Uterus (tissue), 2 donors: ENCODE results near the gene XPC.

ENCODE experiments used
- POLR2A ChIP-seq, 2 donors: fragments of 450-650 bp; IDR thresholded peaks; one replicate each; pipeline ENCODE4 v1.6.1; 2016; ENCODE audit warnings: antibody characterized with exemption in 2 of 2, mild to moderate bottlenecking in 1 of 2, moderate library complexity in 1 of 2
- TF ChIP-seq, protein P1 (sequence below), 4 experiments: fragments of 200-600 bp in 2 of 4; fragments of 450-650 bp in 2 of 4; sonication (generic) in 2 of 4; IDR thresholded peaks; one replicate each; pipeline ENCODE4 v1.5.1; 2016 to 2019; ENCODE audit warnings: antibody characterized with exemption in 4 of 4, mild to moderate bottlenecking in 2 of 4, moderate library complexity in 1 of 4

DNA sequence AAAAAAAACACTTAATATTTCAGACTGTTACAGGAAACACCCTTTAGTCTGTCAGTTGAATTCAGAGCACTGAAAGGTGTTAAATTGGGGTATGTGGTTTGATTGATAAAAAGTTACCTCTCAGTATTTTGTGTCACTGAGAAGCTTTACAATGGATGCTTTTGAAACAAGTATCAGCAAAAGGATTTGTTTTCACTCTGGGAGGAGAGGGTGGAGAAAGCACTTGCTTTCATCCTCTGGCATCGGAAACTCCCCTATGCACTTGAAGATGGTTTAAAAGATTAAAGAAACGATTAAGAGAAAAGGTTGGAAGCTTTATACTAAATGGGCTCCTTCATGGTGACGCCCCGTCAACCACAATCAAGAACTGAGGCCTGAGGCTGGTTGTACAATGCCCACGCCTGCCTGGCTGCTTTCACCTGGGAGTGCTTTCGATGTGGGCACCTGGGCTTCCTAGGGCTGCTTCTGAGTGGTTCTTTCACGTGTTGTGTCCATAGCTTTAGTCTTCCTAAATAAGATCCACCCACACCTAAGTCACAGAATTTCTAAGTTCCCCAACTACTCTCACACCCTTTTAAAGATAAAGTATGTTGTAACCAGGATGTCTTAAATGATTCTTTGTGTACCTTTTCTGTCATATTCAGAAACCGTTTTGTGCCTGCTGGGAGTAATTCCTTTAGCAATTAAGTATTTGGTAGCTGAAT, 35.7 kb downstream of the XPC start:
- TF ChIP-seq, protein P1, sequence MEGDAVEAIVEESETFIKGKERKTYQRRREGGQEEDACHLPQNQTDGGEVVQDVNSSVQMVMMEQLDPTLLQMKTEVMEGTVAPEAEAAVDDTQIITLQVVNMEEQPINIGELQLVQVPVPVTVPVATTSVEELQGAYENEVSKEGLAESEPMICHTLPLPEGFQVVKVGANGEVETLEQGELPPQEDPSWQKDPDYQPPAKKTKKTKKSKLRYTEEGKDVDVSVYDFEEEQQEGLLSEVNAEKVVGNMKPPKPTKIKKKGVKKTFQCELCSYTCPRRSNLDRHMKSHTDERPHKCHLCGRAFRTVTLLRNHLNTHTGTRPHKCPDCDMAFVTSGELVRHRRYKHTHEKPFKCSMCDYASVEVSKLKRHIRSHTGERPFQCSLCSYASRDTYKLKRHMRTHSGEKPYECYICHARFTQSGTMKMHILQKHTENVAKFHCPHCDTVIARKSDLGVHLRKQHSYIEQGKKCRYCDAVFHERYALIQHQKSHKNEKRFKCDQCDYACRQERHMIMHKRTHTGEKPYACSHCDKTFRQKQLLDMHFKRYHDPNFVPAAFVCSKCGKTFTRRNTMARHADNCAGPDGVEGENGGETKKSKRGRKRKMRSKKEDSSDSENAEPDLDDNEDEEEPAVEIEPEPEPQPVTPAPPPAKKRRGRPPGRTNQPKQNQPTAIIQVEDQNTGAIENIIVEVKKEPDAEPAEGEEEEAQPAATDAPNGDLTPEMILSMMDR (IDR thresholded peaks at IDR 0.05) = no peak
- no peak for TF ChIP-seq POLR2A (IDR thresholded peaks at IDR 0.05)
